ENCODE data around the gene STRN4. TPM values are rescaled to one million over a fixed set of nuclear protein-coding genes. Genes with fewer than 3 reads are reported as not detected.

STRN4 gene
- total RNA-seq, 1 donor from 2014 or later: 68.5 TPM

DNA sequence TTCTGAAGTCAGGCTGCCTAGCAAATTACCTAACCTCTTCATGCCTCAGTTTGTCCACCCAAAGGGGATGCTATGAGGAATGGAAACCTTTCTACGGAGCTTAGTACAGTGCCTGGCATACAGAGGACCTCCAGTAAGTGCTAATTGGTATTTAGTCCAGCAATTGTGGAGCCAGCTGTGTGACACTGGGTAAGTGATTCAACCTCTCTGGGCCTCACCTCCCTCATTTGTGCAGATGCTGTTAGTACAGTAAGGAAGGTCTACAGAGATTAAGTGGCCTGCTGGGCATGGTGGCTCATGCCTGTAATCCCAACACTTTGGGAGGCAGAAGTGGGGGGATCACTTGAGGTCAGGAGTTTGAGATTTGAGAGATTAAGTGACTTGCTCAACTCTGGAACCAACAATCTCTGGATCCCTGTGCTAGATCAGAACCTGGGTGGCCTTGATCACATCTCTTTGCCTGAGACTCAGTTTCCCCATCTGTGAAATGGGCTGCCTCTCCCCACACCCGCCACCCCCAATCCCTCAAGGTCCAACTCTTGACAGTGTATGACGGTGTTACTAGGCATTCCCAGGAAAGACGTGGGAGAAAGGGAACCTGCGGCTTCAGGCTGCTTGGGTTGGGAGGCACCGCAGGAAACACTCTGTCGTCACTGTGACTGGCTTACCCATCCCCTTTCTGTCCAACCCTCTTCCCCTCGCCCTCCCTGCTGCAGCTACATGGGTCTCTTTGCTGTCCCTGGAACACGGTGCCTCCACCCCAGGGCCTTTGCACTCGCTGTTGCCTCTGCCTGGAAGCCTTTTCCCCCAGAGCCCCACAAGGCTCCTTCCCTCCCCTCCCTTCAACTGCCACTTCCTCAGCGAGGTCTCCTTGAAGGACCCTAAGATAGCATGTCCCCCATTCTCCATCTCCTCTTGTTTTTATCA lies 47.6 kb downstream of the STRN4 start:
- no peak for TF ChIP-seq CTCF (IDR thresholded peaks at IDR 0.05)
- ATAC-seq (no peak), DNase-seq (no peak)
- Histone ChIP-seq H3K4me3 (no peak overlapping the region), H3K9me3 (no peaks in the 10 kb centered on the region), H3K4me1 (peaks cover 4% of the 10 kb centered on the region), H3K27ac (no peak overlapping the region), H3K27me3 (no peaks in the 10 kb centered on the region), H3K36me3 (peaks cover 85% of the 10 kb centered on the region)
- intact Hi-C loops (cut with DNase I): no loop called here

GRCh38 chr19:46697204-46697960 lies 48.9 kb downstream of the STRN4 start:
- intact Hi-C loops (cut with DNase I): no loop called here
- H3K27ac ChIP-seq: no peak overlapping the region
- peak overlapping the region; percentile 12 for H3K4me3 ChIP-seq
- ATAC-seq (peak; percentile 97), DNase-seq (peak; percentile 97)
- no peaks in the 10 kb centered on the region for H3K9me3 ChIP-seq
- H3K27me3 ChIP-seq: no peaks in the 10 kb centered on the region
- H3K36me3 ChIP-seq: peaks cover 87% of the 10 kb centered on the region
- peaks cover 4% of the 10 kb centered on the region for H3K4me1 ChIP-seq
- no peak for TF ChIP-seq CTCF (IDR thresholded peaks at IDR 0.05)

DNA sequence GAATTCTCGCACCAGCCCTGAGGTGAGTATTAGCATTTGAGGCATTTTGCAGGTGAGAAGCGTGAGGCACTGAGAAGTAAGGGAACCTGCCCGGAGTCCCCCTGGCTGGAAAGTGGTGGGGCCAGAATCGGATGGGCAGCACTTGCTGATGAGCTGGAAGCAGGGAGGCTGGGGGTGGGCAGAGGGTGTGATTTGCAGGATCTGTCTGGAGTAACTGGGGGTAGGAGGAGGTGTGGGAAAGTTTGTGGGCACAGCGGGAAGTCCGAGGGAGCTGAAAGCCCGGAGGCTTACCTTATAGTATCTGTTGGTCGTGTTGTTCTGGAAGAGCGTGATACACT lies 49.4 kb downstream of the STRN4 start:
- TF ChIP-seq CTCF (IDR thresholded peaks at IDR 0.05): no peak
- H3K27ac ChIP-seq: no peak overlapping the region
- H3K27me3 ChIP-seq: no peaks in the 10 kb centered on the region
- peaks cover 87% of the 10 kb centered on the region for H3K36me3 ChIP-seq
- intact Hi-C loops (cut with DNase I): no loop called here
- H3K9me3 ChIP-seq: no peaks in the 10 kb centered on the region
- peaks cover 4% of the 10 kb centered on the region for H3K4me1 ChIP-seq
- DNase-seq (no peak), ATAC-seq (no peak)
- H3K4me3 ChIP-seq: no peak overlapping the region

DNA sequence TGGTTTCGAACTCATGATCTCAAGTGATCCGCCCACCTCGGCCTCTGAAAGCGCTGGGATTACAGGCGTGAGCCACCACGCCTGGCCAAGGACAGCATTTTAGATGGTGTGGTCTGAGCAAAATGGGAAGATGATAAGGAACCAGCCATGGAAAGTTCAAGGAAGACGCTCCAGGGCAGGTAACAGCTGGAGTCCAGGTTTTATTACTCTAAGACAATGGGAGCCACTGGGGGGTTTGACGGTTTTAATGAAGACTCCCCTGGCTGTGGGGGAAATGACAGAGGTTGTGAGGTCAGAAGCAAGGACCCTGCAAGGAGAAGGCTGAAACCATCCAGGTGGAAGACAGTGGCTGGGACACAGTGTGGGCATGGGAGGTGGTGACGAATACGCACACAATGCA lies 50.2 kb downstream of the STRN4 start:
- intact Hi-C loops (cut with DNase I): no loop called here
- H3K36me3 ChIP-seq: peaks cover 87% of the 10 kb centered on the region
- ATAC-seq (no peak), DNase-seq (no peak)
- TF ChIP-seq CTCF (IDR thresholded peaks at IDR 0.05): no peak
- H3K27me3 ChIP-seq: no peaks in the 10 kb centered on the region
- no peak overlapping the region for H3K4me3 ChIP-seq
- no peaks in the 10 kb centered on the region for H3K9me3 ChIP-seq
- no peak overlapping the region for H3K27ac ChIP-seq
- H3K4me1 ChIP-seq: peaks cover 4% of the 10 kb centered on the region

DNA sequence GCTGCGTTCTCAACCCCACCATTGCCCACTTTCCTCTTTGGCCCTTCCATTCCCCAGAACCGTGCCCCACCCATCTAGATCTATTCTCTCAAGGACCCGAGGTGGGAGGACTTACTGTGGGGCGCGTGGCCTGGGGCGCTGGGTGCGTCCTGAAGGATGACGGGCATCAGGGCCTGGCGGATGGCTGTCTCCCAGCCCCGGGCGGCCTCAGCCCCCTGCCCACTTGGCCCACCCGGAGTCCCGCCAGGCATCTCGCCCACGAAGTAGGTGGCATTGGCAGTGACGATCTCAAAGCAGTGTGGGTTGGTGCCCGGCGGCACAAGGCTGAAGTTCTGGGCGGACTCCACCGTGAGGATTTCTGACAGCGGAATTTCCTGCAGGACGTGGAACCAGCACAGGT lies 52.5 kb downstream of the STRN4 start:
- ATAC-seq (no peak), DNase-seq (no peak)
- Histone ChIP-seq H3K27ac (no peak overlapping the region), H3K36me3 (peaks cover 87% of the 10 kb centered on the region), H3K9me3 (no peaks in the 10 kb centered on the region), H3K4me1 (peaks cover 4% of the 10 kb centered on the region), H3K4me3 (no peak overlapping the region), H3K27me3 (no peaks in the 10 kb centered on the region)
- intact Hi-C loops (cut with DNase I): no loop called here
- no peak for TF ChIP-seq CTCF (IDR thresholded peaks at IDR 0.05)
